ENCODE measurements around the gene PHACTR1.

PHACTR1 gene

GRCh38 chr6:13066050-13066449, 349.5 kb downstream of the PHACTR1 start:
- Histone ChIP-seq H3K27ac (no peak overlapping the region), H3K4me1 (no peaks in the 10 kb centered on the region), H3K36me3 (ENCODE audit: control insufficient read depth, insufficient read depth, low read length) (no peaks in the 10 kb centered on the region), H3K4me3 (ENCODE audit: low read depth, low read length) (no peak overlapping the region), H3K9me3 (ENCODE audit: control insufficient read depth, low read length) (no peaks in the 10 kb centered on the region), H2AFZ (no peak overlapping the region), H3K79me2 (no peaks in the 10 kb centered on the region), H3K4me2 (ENCODE audit: low read length) (no peak overlapping the region), H3K9ac (no peak overlapping the region), H3K27me3 (ENCODE audit: control insufficient read depth, insufficient read depth, low read length) (no peaks in the 10 kb centered on the region)
- TF ChIP-seq CTCF (IDR thresholded peaks at IDR 0.05) = no peak

- Histone ChIP-seq H3K36me3 (ENCODE audit: control insufficient read depth, insufficient read depth, low read length) (no peaks in the 10 kb centered on the region), H3K4me3 (ENCODE audit: low read depth, low read length) (no peak overlapping the region), H2AFZ (no peak overlapping the region), H3K9ac (no peak overlapping the region), H3K79me2 (no peaks in the 10 kb centered on the region), H3K9me3 (ENCODE audit: control insufficient read depth, low read length) (no peaks in the 10 kb centered on the region), H3K27ac (no peak overlapping the region), H3K4me2 (ENCODE audit: low read length) (no peak overlapping the region), H3K27me3 (ENCODE audit: control insufficient read depth, insufficient read depth, low read length) (no peaks in the 10 kb centered on the region), H3K4me1 (no peaks in the 10 kb centered on the region)
- TF ChIP-seq CTCF (IDR thresholded peaks at IDR 0.05) = no peak
Observed at GRCh38 chr6:13066820-13067219, 350.3 kb downstream of the PHACTR1 start.

GRCh38 chr6:13068586-13069210, 352.1 kb downstream of the PHACTR1 start:
- H3K79me2 ChIP-seq = no peaks in the 10 kb centered on the region
- H3K27me3 ChIP-seq (ENCODE audit: control insufficient read depth, insufficient read depth, low read length) = no peaks in the 10 kb centered on the region
- no peaks in the 10 kb centered on the region for H3K4me1 ChIP-seq
- H3K4me2 ChIP-seq (ENCODE audit: low read length) = no peak overlapping the region
- no peak overlapping the region for H3K4me3 ChIP-seq (ENCODE audit: low read depth, low read length)
- no peaks in the 10 kb centered on the region for H3K9me3 ChIP-seq (ENCODE audit: control insufficient read depth, low read length)
- no peak overlapping the region for H3K9ac ChIP-seq
- no peaks in the 10 kb centered on the region for H3K36me3 ChIP-seq (ENCODE audit: control insufficient read depth, insufficient read depth, low read length)
- H3K27ac ChIP-seq = peak overlapping the region; percentile 21
- no peak for TF ChIP-seq CTCF (IDR thresholded peaks at IDR 0.05)
- H2AFZ ChIP-seq = no peak overlapping the region

DNA sequence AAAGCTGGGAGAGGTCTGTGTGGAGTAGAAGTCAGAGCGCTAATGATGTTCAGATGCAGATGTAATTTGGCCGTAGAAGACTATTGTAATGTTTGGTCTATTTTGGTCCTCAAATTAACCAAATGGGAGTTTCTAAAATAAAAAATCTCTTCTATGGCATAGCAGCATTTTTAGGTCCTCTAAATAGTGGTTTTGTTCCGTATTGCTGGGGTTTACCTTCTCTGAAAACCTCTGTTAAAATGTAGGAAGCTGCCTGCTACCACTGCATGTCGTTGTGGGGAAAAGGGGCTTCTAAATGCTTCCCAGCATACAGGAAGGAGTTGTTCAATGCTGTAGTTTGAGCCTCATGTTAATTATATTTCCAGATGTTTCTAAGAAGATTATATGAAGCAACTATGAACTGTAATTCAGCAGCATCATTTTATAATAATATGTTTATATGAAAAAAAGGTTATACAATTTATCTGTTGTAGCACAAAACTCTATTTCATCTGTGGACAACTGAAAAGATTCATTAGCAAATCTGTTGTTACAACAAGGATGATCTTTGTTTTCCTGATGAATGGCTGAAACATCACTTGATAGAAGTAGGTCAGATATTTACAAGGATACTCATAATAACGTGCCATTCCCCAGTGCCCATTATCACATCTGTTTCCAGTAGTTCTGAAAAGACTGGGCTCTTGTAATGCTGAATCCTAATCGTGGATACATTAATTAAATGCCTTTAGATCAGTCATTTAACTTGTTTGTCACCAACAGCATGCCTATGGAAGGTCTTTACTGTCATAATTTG, 355.2 kb downstream of the PHACTR1 start:
- no peak overlapping the region for H3K4me3 ChIP-seq (ENCODE audit: low read depth, low read length)

More for the DNA sequence above, 355.2 kb downstream of the PHACTR1 start:
- no peak overlapping the region for H3K27ac ChIP-seq
- no peak overlapping the region for H3K4me2 ChIP-seq (ENCODE audit: low read length)
- no peaks in the 10 kb centered on the region for H3K36me3 ChIP-seq (ENCODE audit: control insufficient read depth, insufficient read depth, low read length)
- H3K27me3 ChIP-seq (ENCODE audit: control insufficient read depth, insufficient read depth, low read length) = no peaks in the 10 kb centered on the region
- no peaks in the 10 kb centered on the region for H3K79me2 ChIP-seq
- no peak overlapping the region for H3K9ac ChIP-seq
- no peaks in the 10 kb centered on the region for H3K4me1 ChIP-seq
- no peak for TF ChIP-seq CTCF (IDR thresholded peaks at IDR 0.05)
- no peak overlapping the region for H2AFZ ChIP-seq
- H3K9me3 ChIP-seq (ENCODE audit: control insufficient read depth, low read length) = no peaks in the 10 kb centered on the region
